HEK293 (cell line): ENCODE results near the gene NSDHL.
A peak's percentile ranks its signal among the peaks of the same experiment; 100 is the strongest.

Source experiments
- CTCF ChIA-PET: fragments of 350-600 bp; formaldehyde crosslinking; extraction: SDS; loops from one replicate; lab custom pipeline; 2021; ENCODE audit warnings: antibody characterized with exemption; lab: Yijun Ruan, JAX
- POLR2A ChIA-PET: fragments of 300-600 bp; formaldehyde crosslinking; extraction: SDS; loops from one replicate; lab custom pipeline; 2020; ENCODE audit warnings: antibody characterized with exemption, inconsistent platforms; lab: Yijun Ruan, JAX
- H3K27ac ChIP-seq: fragments of 200-500 bp; sonication (Bioruptor generic); 2 replicates; pipeline ENCODE4 v1.5.1; 2014; ENCODE audit warnings: low read depth, low read length, control low read depth, inconsistent platforms; ENCODE audit errors: extremely low read depth
- H3K36me3 ChIP-seq, 2 experiments: fragments of 200-500 bp in 1 of 2; sonication (Bioruptor generic) in 1 of 2; 1 replicate in 1 of 2; 2 replicates in 1 of 2; pipeline ENCODE4 v1.5.1; 2014 to 2017; ENCODE audit warnings: inconsistent platforms in 2 of 2, low read length in 2 of 2; ENCODE audit not compliant: control insufficient read depth in 2 of 2, insufficient read depth in 1 of 2
- H3K4me1 ChIP-seq: fragments of 200-500 bp; sonication (Bioruptor generic); 2 replicates; pipeline ENCODE4 v1.5.1; 2014; ENCODE audit warnings: mild to moderate bottlenecking, low read length, inconsistent platforms; ENCODE audit not compliant: control insufficient read depth, insufficient read depth
- H3K4me3 ChIP-seq: 2 replicates; pipeline ENCODE4 v1.5.1; 2011; ENCODE audit warnings: low read depth, mild to moderate bottlenecking, control low read depth, low read length, moderate library complexity
- H3K9me3 ChIP-seq: fragments of 200-500 bp; sonication (Bioruptor generic); 2 replicates; pipeline ENCODE4 v1.5.1; 2014; ENCODE audit warnings: low read depth, low read length, inconsistent platforms; ENCODE audit not compliant: control insufficient read depth, insufficient read depth
- FEZF1 ChIP-seq: fragments of 450-650 bp; formaldehyde crosslinking; IDR thresholded peaks from 2 replicates; pipeline ENCODE4 v1.5.1; 2016; ENCODE audit warnings: missing biosample characterization, missing genetic modification characterization
- GLI2 ChIP-seq: fragments of 450-650 bp; formaldehyde crosslinking; IDR thresholded peaks from 2 replicates; pipeline ENCODE4; 2017; ENCODE audit warnings: missing biosample characterization, missing genetic modification characterization, low read depth, borderline replicate concordance
- HIC1 ChIP-seq: fragments of 450-650 bp; formaldehyde crosslinking; IDR thresholded peaks from 2 replicates; pipeline ENCODE4 v1.5.1; 2016; ENCODE audit warnings: missing biosample characterization, missing genetic modification characterization
- HOXC10 ChIP-seq: sonication (generic); formaldehyde crosslinking; IDR thresholded peaks from 2 replicates; pipeline ENCODE4 v1.8.1; 2023; ENCODE audit warnings: mild to moderate bottlenecking, missing genetic modification reagents
- KLF1 ChIP-seq: fragments of 450-650 bp; formaldehyde crosslinking; IDR thresholded peaks from 2 replicates; pipeline ENCODE4 v1.5.1; 2016; ENCODE audit warnings: missing biosample characterization, missing genetic modification characterization
- OSR2 ChIP-seq: fragments of 450-650 bp; formaldehyde crosslinking; IDR thresholded peaks from 2 replicates; pipeline ENCODE4 v1.5.1; 2016; ENCODE audit warnings: missing biosample characterization, missing genetic modification characterization
- SP2 ChIP-seq: fragments of 450-650 bp; formaldehyde crosslinking; IDR thresholded peaks from 2 replicates; pipeline ENCODE4 v1.5.1; 2016; ENCODE audit warnings: missing biosample characterization, missing genetic modification characterization
- ZNF146 ChIP-seq: fragments of 450-650 bp; formaldehyde crosslinking; IDR thresholded peaks from 2 replicates; pipeline ENCODE4 v1.5.1; 2016; ENCODE audit warnings: missing biosample characterization, missing genetic modification characterization
- ZNF24 ChIP-seq: fragments of 450-650 bp; formaldehyde crosslinking; IDR thresholded peaks from 2 replicates; pipeline ENCODE4 v1.5.1; 2016; ENCODE audit warnings: missing biosample characterization, missing genetic modification characterization
- ZNF280C ChIP-seq: fragments of 450-650 bp; formaldehyde crosslinking; IDR thresholded peaks from 2 replicates; pipeline ENCODE4 v1.5.1; 2016; ENCODE audit warnings: missing biosample characterization, missing genetic modification characterization
- ZNF302 ChIP-seq: fragments of 450-650 bp; formaldehyde crosslinking; IDR thresholded peaks from 2 replicates; pipeline ENCODE4 v1.5.1; 2016; ENCODE audit warnings: missing biosample characterization, missing genetic modification characterization, low read depth
- ZNF341 ChIP-seq: fragments of 450-650 bp; formaldehyde crosslinking; IDR thresholded peaks from 2 replicates; pipeline ENCODE4; 2016; ENCODE audit warnings: low read depth, missing biosample characterization, missing genetic modification characterization
- ZNF501 ChIP-seq: fragments of 450-650 bp; formaldehyde crosslinking; IDR thresholded peaks from 2 replicates; pipeline ENCODE4 v1.5.1; 2016; ENCODE audit warnings: missing biosample characterization, missing genetic modification characterization
- ZNF621 ChIP-seq: fragments of 450-650 bp; formaldehyde crosslinking; IDR thresholded peaks from 2 replicates; pipeline ENCODE4 v1.5.1; 2017; ENCODE audit warnings: missing biosample characterization, missing genetic modification characterization
- ZNF664 ChIP-seq: fragments of 450-650 bp; formaldehyde crosslinking; IDR thresholded peaks from 2 replicates; pipeline ENCODE4 v1.5.1; 2016; ENCODE audit warnings: missing biosample characterization, missing genetic modification characterization
- ZSCAN23 ChIP-seq: fragments of 450-650 bp; formaldehyde crosslinking; IDR thresholded peaks from 2 replicates; pipeline ENCODE4 v1.5.1; 2016; ENCODE audit warnings: missing biosample characterization, missing genetic modification characterization
- TF ChIP-seq, protein P1 (sequence below): fragments of 450-650 bp; formaldehyde crosslinking; IDR thresholded peaks from 2 replicates; pipeline ENCODE4 v1.5.1; 2016; ENCODE audit warnings: missing biosample characterization, missing genetic modification characterization, low read depth
- TF ChIP-seq, protein P2 (sequence below): fragments of 450-650 bp; IDR thresholded peaks from 2 replicates; pipeline ENCODE4 v1.5.1; 2018; ENCODE audit warnings: missing biosample characterization, missing genetic modification characterization
- TF ChIP-seq, protein P3 (sequence below): fragments of 450-650 bp; formaldehyde crosslinking; IDR thresholded peaks from 2 replicates; pipeline ENCODE4 v1.5.1; 2017; ENCODE audit warnings: missing biosample characterization, missing genetic modification characterization
- TF ChIP-seq, protein P4 (sequence below): fragments of 450-650 bp; formaldehyde crosslinking; IDR thresholded peaks from 2 replicates; pipeline ENCODE4 v1.5.1; 2017; ENCODE audit warnings: missing biosample characterization, missing genetic modification characterization
- TF ChIP-seq, protein P5 (sequence below): fragments of 450-650 bp; formaldehyde crosslinking; IDR thresholded peaks from 2 replicates; pipeline ENCODE4 v1.5.1; 2016; ENCODE audit warnings: missing biosample characterization, missing genetic modification characterization

Gene NSDHL

DNA sequence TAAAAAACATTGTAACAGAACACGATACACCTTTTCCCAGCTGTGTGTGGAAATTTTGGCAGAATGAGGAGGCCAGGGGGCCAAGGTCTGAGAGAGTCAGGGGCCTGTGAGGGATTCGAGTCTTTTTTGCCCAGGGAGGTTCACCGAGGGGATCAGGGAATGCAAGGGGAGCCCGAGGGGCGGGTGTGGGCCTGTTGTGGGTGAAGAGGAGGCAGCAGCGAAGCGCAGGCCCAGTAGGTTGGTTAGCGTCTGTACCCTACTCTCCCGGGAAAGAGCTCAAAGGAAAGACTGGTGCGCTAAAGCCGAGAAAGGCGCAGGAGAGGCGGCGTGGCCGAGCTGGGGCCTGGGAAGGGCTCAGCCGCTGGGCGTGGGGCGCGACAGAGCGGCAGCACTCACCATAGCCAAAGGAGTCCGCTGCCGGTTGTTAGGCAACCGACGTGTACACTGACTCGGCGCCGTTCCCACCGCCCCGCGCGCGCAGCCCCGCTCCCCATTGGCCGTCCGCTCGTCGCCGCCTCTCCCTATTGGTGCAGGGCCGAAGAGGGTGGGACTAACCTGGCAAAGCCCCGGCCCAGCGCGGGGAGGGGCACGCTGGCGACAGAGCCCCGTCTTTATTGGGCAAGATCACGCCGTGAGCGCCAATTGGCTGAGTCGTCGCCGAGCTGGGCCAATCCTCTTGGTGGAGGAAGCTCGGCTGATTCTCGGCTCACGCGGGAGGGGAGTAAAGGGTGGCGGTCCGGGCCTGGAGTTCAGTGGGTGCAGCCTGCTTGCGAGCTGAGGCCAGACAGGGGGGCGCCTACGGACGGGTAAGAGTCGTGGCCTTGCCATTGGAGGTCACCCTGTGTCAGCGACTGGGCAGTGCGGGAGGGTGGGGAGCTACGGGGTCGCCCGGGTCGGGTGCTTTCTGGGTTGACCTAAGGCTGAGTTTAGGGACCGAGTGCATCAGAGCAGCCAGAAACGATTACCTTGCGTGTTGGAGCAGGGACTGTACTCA, at the start of gene NSDHL, which contains the start of gene CETN2:
Gene NSDHL (plus strand): TSS at position 752 of the 994 bp plus-strand sequence. CDS start 15,262 bp downstream, outside the sequence.
Gene CETN2 (minus strand): TSS at position 446 of the 994 bp plus-strand sequence. CDS start 47 bp downstream, at position 399.
- Histone ChIP-seq H3K27ac (peak within 1 kb of the TSS; percentile 44; the same call in 1 of the 2 replicates), H3K4me1 (no peaks in the 10 kb centered on the region), H3K36me3 (peaks cover 0 to 47% of the 10 kb centered on the region in 2 experiments; a peak in 1 of 3 replicates), H3K9me3 (no peaks in the 10 kb centered on the region), H3K4me3 (peak within 1 kb of the TSS; percentile 60)
- ChIA-PET POLR2A (interaction anchor here (0.5 to 2.0 kb wide), 9 partner anchors 9 to 193 kb away, joined by 3 to 13 read pairs (median 3); partner anchors contain the start of gene GABRQ), CTCF (interaction anchor here (0.7 to 2.7 kb wide), 5 partner anchors 9 to 1694 kb away, joined by 3 to 20 read pairs (median 4); no protein-coding TSS in a partner anchor)
- TF ChIP-seq HOXC10 (CRISPR knock-in tag): no peak
- TF ChIP-seq, protein P1, sequence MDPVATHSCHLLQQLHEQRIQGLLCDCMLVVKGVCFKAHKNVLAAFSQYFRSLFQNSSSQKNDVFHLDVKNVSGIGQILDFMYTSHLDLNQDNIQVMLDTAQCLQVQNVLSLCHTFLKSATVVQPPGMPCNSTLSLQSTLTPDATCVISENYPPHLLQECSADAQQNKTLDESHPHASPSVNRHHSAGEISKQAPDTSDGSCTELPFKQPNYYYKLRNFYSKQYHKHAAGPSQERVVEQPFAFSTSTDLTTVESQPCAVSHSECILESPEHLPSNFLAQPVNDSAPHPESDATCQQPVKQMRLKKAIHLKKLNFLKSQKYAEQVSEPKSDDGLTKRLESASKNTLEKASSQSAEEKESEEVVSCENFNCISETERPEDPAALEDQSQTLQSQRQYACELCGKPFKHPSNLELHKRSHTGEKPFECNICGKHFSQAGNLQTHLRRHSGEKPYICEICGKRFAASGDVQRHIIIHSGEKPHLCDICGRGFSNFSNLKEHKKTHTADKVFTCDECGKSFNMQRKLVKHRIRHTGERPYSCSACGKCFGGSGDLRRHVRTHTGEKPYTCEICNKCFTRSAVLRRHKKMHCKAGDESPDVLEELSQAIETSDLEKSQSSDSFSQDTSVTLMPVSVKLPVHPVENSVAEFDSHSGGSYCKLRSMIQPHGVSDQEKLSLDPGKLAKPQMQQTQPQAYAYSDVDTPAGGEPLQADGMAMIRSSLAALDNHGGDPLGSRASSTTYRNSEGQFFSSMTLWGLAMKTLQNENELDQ: no peak
- TF ChIP-seq OSR2 (tag by site-specific recombination): no peak
- TF ChIP-seq ZNF280C (tag by site-specific recombination): no peak
- no peak for TF ChIP-seq ZNF621 (tag by site-specific recombination)
- TF ChIP-seq ZNF24 (tag by site-specific recombination): no peak
- TF ChIP-seq, protein P2, sequence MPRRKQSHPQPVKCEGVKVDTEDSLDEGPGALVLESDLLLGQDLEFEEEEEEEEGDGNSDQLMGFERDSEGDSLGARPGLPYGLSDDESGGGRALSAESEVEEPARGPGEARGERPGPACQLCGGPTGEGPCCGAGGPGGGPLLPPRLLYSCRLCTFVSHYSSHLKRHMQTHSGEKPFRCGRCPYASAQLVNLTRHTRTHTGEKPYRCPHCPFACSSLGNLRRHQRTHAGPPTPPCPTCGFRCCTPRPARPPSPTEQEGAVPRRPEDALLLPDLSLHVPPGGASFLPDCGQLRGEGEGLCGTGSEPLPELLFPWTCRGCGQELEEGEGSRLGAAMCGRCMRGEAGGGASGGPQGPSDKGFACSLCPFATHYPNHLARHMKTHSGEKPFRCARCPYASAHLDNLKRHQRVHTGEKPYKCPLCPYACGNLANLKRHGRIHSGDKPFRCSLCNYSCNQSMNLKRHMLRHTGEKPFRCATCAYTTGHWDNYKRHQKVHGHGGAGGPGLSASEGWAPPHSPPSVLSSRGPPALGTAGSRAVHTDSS (tag by site-specific recombination): no peak
- TF ChIP-seq KLF1 (tag by site-specific recombination): 0 out of 2 replicates have a peak, but pooled peaks have one; percentile 20
- TF ChIP-seq ZNF146 (tag by site-specific recombination): no peak
- no peak for TF ChIP-seq ZSCAN23
- peak; percentile 99 for TF ChIP-seq ZNF341
- peak; percentile 100 for TF ChIP-seq SP2 (tag by site-specific recombination)
- TF ChIP-seq, protein P3, sequence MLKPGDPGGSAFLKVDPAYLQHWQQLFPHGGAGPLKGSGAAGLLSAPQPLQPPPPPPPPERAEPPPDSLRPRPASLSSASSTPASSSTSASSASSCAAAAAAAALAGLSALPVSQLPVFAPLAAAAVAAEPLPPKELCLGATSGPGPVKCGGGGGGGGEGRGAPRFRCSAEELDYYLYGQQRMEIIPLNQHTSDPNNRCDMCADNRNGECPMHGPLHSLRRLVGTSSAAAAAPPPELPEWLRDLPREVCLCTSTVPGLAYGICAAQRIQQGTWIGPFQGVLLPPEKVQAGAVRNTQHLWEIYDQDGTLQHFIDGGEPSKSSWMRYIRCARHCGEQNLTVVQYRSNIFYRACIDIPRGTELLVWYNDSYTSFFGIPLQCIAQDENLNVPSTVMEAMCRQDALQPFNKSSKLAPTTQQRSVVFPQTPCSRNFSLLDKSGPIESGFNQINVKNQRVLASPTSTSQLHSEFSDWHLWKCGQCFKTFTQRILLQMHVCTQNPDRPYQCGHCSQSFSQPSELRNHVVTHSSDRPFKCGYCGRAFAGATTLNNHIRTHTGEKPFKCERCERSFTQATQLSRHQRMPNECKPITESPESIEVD (tag by site-specific recombination): no peak
- TF ChIP-seq, protein P4, sequence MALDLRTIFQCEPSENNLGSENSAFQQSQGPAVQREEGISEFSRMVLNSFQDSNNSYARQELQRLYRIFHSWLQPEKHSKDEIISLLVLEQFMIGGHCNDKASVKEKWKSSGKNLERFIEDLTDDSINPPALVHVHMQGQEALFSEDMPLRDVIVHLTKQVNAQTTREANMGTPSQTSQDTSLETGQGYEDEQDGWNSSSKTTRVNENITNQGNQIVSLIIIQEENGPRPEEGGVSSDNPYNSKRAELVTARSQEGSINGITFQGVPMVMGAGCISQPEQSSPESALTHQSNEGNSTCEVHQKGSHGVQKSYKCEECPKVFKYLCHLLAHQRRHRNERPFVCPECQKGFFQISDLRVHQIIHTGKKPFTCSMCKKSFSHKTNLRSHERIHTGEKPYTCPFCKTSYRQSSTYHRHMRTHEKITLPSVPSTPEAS (tag by site-specific recombination): no peak
- TF ChIP-seq ZNF302 (tag by site-specific recombination): no peak
- no peak for TF ChIP-seq GLI2 (tag by site-specific recombination)
- TF ChIP-seq HIC1 (tag by site-specific recombination): no peak
- TF ChIP-seq FEZF1: no peak
- TF ChIP-seq, protein P5, sequence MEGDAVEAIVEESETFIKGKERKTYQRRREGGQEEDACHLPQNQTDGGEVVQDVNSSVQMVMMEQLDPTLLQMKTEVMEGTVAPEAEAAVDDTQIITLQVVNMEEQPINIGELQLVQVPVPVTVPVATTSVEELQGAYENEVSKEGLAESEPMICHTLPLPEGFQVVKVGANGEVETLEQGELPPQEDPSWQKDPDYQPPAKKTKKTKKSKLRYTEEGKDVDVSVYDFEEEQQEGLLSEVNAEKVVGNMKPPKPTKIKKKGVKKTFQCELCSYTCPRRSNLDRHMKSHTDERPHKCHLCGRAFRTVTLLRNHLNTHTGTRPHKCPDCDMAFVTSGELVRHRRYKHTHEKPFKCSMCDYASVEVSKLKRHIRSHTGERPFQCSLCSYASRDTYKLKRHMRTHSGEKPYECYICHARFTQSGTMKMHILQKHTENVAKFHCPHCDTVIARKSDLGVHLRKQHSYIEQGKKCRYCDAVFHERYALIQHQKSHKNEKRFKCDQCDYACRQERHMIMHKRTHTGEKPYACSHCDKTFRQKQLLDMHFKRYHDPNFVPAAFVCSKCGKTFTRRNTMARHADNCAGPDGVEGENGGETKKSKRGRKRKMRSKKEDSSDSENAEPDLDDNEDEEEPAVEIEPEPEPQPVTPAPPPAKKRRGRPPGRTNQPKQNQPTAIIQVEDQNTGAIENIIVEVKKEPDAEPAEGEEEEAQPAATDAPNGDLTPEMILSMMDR (tag by site-specific recombination): no peak
- TF ChIP-seq ZNF501 (tag by site-specific recombination): 0 out of 2 replicates have a peak, but pooled peaks have one; percentile 33
- TF ChIP-seq ZNF664 (tag by site-specific recombination): no peak
